C1 segment of cervical spinal cord (tissue), 14 donors: ENCODE data around the gene GPR161.

Source experiments
- DNase-seq, 14 donors: peaks; one replicate each; lab custom pipeline; 2025; lab: John Stamatoyannopoulos, UW

GPR161 gene

DNA sequence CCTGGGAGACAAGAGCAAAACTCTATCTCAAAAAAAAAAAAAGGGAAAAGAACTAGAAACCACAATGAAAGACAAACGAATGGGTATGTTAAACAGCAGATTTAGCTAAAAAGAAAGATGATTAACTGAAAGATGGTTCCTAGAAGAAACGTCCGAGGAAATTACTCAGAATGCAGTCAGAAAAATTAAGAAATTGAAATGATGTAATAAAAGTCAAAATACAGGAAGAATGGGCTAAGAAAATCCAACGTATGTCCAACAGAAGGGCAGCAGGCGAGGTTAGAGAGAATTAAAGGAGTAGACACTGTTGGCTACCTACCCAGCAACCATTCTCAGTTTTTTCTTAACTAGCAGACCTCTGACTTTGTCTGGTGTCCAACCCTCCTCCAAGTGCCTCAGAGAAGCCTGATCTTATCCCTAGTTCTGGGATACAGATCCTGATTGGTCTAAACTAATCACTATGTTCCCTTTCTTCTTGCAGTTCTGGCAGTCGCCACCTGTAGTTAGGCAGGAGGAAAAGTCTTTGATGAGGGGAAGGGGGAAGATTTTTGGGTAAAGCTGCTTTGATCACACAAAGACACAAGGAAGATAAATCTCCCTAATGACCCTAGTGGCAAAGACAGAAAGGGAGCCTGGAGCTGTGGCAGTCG is 25.7 kb downstream of the GPR161 start:
- DNase-seq = no peak

DNA sequence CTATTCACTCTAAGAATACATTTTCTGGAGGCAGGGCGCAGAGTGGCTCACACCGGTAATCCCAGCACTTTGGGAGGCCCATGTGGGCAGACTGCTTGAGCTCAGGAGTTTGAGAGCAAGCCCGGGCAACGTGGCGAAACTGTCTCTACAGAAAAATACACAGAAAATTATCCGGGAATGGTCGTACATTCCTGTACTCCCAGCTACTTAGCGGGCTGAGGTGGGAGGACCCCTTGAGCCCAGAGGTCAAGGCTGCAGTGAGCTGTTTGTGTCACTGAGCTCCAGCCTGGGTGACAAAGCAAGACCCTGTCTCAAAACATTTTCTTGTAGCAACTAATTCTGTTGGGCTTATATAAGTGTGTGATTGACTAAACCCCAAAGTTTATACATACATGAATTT is 30.5 kb downstream of the GPR161 start:
- no peak for DNase-seq

DNA sequence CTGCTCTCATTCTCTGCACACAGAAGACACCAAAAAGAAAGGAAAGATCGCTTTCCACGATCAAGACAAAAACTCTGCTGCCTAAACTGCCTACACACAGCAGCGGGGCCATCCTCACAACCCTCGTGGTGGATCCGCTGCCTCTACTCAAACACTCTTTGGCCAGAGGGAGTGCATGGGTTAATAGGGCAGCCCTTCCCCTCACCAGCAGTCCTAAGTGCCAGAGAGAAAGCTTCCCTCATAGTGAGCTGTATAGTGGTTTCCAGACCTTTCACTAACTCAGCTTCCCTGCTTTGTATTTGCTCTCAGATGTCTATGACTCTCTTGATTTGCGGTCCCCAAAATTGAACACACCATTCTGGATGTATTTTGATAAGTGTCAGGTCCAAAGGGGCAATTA is 30.9 kb downstream of the GPR161 start:
- no peak for DNase-seq

DNA sequence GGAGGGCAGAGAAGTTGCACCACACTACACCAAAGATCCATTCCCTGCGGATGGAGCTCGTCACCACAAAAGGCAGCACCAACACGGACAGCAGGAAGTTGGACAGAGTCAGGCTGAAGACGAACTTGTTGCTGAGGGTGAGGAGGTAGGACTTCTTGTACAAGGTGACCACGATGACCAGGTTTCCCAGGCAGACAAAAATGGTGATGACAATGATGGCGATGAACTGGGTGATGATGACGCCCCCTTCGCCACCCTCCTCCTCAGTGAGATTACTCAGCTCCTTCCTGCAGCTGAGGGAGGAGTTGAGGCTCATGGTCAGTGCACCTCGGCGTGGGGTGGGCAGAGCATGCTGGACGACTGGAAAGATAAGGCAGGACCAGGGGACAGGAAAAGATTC is 32.2 kb downstream of the GPR161 start:
- no peak for DNase-seq

DNA sequence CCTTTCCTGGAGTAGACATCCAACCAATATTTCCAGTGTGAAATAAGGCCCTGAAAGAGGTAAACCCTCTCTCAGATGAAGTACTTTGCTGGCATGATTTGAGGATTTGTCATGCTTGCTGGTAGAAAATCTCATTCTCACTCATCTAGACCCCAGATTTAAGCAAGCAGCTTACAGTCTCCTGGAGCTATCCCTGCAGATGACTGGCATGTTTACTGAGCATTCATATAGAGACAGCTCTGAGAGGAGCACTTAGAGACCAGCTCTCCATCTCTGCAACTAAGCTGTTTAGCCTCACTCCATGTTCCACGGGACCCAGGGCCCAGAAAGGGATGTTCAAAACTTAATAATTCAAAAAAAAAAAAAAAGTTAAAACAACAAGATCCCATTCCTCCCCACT is 34.2 kb downstream of the GPR161 start:
- no peak for DNase-seq

DNA sequence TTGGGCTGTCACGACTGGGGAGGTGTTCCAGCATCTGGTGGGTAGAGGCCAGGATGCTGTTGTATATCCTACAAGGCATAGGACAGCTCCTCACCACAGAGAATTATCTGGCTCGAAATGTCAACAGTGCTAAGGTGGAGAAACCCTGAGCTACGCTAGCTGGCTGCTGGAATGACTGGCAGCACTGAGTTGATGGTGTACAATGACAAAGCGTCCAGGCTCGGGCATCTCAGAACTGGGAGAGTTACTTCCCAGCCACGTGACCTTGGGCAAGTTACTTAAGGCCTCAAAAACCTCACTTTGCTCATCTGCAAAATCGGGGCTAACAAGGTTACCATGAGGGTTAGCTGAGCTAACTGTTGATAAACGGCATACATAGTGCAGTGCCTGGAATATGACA is 35.4 kb downstream of the GPR161 start:
- no peak for DNase-seq

DNA sequence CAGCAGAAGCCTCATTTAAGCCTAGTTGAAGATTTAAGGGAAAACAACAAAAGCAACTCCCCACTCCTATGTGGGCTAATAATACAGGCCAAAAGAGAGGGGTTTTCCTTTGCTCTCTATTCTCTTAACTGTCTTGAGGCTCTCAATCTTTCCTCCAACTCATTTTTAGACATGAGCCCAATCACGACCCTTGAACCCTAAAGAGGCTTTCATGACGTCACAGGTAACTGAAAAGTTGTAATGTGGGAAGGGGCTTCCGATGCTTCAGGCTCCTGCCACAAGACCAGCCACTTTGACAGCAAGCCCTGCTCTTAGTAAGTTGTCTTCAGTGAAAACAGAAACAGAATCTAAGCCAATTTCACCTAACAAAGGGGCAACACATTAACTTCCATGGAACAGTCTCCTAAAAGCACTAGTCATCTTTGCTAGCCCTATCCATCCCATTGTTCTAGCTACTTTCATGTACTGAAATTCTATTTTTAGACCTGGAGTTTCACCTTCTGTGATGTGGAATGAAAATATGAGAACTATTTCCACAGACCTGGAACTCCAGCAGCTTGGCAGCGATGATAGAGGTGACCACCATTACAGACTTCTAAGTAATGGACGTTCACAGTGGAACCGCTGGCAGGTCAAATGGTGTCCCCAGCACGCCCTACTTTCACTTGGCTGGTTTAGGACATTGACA is 36.3 kb downstream of the GPR161 start:
- DNase-seq = no peak

DNA sequence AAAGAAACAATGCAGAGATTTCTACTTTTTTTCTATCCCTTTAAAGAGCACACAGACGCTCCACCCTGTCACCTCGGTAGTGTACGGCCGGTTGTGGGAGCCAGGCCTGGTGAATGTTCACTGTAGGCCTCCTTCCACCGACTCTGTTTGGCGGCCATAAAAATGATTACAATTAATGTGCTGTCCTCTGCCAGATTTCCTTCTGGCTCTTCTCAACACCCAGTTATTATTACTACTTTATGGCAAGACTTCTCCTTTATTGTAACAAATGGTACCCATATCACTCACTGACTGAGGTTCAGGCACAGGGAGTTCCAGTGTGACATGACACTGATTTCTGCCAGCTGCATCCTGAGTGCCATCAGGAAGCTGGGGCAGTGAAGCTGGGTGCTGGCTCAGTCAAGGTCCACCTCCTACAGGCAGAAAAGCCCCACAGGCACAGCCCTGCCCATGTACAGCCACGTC is 37.4 kb downstream of the GPR161 start:
- no peak for DNase-seq

DNA sequence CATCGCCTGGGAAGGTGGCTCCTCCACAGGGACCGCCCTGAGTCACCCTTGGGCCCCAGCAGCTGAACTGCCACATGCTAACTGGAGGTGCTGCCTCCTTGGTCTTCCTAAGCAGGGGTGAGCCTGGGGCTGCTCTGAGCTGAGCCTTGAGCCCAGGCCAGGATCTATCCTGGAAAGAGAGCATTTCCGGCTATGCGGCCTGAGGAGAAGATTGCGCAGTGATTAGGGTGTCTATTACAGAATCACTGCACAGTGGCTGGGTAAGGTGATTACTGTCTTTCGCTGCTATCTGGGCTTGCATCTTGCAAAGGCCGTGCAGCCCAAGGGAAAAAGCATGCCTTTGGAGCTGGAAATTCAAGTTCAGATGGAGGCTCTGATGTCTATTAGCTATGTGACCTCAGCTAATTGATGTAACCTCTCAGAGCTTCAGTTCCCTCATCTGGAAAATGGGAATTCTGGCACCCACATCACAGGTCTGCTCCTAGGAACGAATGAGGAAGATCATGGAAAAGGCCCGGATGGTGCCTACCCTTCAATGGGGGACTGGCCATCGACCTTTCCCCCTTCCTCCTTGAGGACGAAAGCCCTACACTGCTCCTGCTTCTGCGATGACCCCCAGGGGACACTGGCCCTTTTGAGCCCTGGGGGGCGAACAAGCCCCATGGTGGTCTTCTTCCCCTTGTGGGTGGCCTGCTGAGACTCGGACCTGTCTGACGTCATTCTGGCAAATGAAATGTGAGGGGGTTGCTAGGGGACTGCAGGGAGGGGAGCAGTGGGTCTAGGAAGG is 38.0 kb downstream of the GPR161 start:
- DNase-seq = no peak

DNA sequence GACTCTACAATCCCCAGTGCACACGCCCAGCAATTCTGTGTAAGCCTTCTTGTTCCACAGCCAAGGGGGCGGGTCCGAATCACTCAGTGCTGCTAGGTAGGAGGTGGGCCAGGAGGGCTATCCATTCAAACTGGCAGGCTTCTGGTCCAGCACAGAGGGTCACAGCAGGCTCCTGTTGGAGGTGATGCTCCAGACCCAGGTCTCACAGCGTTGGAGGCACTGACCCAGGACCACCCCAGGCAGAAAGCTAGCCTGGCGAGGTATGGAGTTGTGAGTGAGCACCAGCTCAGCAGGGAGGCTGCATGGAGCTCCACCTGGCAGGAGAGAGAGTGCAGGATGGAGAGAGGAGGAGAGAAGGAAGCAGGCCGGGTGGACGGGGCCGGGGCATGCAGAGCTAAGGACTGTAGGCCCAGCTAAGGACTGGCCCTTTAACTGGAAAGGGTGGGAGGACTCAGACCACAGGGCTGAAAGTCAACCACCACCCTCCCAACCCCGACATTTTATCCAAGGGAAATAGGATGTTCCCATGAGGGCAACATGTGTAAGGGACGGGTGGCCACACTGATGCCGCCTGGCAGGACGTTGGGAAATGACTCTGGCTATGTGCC is 38.7 kb downstream of the GPR161 start:
- no peak for DNase-seq

DNA sequence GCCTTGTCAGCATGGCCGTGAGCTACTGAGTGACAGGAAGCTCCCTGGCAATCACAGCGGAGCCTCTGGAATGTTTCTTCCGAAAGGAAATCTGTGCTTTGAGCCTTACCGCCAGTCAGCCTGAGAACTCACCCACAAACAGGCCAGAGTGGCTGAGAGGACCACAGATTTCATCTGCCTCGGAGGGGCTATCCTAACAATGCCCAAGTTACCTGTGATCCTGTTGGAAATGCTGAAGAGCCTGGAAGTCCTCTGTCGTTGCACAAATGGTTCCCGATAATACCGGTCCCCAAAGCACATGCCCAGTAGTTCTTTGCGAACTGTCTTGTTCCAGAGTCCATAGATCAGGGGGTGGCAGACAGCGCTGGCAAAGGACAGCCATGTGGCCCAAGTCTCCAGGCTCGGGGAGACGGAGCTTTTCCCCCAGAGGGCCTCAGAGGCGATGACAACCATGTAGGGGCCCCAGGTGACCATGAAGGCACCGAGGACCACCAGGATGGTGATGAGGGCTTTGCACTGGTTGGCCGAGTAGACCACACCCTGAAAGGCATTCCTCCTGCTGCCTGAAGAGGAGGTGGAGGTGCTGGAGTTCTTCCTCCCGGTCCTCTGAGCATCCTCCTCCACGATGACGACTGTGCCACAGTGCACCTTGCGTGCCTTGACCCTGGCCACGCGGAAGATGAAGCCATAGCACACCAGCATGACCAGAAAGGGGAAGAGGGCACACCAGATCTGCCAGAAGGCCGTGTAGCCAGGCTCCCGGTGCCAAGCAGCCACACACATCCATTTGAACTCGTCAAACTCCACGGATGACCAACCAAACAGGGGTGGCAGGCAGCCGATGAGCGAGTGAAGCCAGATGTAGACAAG is 40.2 kb downstream of the GPR161 start:
- peak in 1 of 14 donors; percentile 33 for DNase-seq

DNA sequence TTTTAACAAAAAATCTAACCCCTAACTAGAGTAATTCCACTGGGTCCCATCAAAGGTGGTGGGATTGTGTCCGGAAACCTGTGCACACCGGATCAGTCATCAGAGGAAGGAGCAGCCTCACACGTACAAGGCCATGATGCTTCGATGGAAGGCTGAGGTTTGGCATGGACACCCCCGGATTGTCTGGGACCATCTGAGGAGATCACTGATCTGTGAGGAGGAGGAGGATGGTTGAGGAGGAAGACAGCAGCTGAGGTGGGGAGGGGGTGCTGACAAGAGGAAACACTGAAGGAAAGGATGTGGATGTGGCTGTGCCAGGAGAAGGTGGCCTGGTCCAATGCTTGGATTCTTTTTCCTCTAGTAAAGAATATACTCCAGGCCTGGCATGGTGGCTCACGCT is 41.3 kb downstream of the GPR161 start:
- no peak for DNase-seq

DNA sequence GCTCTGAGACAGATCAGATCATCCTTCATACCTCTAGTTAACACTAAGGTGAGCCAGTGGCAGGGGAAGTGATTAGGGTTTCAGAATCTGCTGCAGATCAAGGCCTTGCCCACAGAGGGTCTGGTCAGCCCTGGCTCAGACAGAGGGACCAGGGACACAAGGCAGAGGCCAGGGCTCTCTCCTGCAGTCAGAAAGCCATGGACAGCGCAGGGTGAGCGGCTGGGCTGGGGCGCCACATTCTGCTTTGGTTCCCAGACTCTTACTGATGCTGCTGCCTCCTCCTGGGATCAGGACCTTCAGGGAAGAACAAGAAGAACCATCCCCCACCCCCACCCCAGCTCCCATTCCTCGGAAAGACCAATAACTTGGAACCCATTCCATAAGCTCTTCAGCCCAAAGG is 43.1 kb downstream of the GPR161 start:
- peak in 1 of 14 donors; percentile 3 for DNase-seq

DNA sequence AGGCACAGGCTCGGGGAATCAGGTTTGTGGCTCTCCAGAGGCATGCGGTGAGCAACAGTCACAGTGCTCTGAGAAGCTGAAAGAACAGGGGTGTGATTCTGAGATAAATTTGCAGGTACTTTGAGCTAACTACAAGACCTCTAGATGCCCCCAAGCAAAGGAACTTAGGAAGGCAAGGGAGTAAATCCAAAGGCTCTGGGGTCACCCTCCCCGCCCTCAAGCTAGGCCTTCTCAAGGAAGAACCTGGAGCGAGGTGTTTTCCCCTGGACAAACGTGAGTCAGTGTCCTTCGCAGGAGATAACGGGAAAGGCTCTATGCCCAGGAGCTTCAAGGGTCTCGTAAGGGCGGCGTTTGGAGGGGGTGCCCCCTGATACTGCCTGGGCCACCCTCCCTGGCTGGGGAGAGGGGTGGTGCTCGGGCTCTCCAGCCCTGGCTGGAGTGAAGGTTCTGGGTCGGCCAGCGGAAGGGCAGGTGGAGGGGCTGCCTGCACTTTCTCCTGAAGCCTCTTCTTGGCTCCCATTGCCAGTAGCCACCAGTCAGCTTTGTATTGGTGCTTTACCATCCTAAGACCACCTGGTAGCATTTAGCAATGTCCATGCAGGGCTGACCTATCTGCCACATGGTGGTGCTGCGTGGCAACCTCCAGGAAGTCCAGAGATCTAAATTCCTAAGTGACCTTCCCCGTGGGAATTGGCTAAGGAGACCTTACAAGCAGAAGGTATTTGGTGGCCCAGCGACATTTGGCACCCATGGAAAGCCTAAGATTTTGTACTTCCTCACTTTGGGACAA is 44.0 kb downstream of the GPR161 start:
- DNase-seq = no peak

DNA sequence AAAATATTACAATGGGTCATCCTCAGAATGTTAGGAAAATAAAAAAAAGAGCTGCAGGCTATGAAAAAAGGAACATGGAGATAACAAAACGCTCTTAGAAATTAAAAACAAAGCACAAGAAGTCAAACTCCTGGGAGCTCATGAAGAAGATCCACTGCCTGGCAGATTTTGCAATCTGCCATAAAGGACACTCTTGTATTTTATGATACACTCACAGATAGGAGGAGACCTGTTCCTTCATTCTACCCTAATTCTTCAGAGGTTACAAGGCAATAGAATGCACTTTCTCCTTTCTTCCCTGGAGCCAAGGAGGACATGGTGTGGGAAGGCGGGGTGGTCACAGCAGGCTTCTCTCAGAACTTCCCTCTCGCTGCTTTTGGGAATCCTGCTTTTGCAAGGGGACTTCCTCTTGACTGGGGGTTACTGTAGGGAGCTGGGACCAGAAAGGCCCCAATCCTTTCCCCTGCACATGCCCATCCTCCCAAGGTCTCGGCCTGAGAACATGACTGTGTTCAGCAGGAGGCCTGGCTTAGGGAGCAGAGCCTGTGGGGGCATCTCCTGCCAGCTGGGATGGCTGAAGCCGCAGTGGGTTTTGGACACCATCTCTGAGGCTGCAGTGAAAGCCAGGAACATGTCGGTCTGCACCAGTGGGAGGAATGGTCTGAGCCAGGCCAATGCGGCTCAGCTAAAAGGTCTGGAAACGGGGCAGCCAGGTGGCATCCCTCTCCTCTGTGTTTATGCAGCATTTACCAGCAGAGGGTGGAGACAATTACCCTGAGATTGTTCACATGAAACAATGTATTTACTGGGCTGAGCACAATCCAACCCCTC is 44.8 kb downstream of the GPR161 start:
- peak in 3 of 14 donors; percentile 10 to 86 (median 18) for DNase-seq

DNA sequence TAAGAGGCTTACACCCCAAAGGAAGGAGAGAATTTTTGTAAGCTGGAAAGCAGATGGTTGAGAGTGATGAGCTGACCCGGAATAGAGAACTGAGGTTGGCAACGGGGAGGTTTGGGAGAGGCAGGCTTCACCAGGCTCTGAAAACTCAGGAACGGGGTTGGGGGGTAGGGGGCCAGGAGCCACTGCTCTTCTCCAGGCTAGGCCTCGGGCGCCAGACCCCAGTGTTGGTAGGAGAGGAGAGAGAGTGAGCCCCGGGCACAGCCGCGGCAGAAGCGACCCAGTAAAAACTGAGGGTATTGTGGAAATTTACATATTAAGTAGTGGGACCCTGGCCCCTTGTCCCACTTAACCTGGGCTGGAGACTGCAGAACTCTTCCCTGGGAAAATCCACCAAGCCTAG is 45.7 kb downstream of the GPR161 start:
- DNase-seq = no peak

DNA sequence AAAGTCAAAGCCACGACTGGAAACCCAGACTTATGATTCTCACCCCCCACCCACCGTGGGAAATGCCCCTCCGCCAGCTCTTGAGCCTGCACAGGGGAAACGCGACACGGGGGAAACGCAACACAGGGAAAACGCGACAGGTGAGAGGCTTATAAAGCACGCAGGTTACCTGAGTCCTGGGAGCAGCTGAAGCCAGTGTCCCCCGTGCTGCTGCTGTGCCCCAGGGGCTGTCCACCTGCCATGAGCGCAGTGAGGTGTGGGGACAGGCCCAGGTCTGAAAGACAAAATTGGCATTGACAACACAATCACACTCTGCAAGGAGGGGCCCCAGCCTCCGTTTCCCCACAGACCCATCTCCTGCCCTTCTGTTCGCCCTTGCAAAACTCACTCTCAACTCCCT is 46.3 kb downstream of the GPR161 start:
- no peak for DNase-seq

DNA sequence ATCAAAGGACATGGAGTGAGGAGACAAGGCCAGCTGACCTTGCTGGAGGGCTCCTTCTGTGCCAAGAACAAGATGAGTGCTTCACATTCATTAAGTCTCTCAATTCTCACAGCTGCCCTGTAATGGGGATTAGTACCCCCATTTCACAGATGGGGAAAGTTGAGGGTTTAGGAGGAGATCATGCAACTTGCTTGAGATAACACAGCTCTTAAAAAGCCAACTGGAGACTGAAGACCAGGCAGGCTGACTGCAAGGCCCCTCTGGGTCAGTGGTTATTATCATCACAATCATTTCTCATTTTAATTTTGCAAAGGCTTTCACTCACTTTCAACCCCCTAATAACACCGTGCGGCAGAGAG is 46.8 kb downstream of the GPR161 start:
- DNase-seq = no peak

DNA sequence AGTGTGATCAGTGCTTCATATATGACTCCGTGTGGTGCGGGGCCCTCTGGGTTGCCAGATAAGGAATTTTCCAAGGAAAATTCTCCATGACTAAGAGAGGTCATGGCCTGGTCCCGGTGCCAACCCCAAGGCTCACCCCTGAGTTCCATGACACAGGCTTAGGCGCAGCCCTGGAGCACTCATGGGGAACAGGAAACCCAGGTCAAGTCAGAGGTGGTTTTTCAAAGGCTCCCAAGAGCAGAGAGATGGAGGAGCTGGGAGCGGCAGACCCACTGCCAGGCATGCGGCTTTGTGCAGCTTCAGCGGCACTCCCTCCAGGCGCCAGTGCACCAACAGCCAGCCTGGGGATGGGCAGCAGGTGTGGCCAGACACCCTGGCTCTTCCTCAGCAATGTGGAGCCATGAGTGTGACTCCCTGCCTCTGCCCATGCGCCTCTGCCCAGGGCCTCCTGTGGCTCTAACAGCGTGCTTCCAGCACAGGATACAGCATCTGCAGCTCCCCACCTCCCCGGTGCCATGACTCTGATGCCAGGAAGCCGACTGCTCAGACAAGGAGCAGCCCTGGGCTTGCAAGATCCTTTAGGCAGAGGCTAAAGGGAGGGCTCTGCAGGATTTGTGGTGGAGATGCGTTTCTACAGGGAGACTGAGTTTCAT is 47.3 kb downstream of the GPR161 start:
- no peak for DNase-seq
